Type B pancreatic cell (in vitro differentiated cells): ENCODE measurements around the gene KTN1. TPM values are rescaled to one million over a fixed set of nuclear protein-coding genes. Genes with fewer than 3 reads are reported as not detected.

Experiments
- DNase-seq: peaks from one replicate; pipeline ENCODE4 v3.0.0; 2021; ENCODE audit warnings: mixed read lengths; ENCODE audit not compliant: unreplicated experiment; ENCODE audit errors: extremely low spot score
- H3K27ac Mint-ChIP-seq: 2 replicates; pipeline ENCODE4 v1.8.0; 2021; ENCODE audit warnings: mild to moderate bottlenecking, mixed read lengths
- H3K27me3 Mint-ChIP-seq: 2 replicates; pipeline ENCODE4 v1.8.0; 2021; ENCODE audit warnings: mixed read lengths
- H3K36me3 Mint-ChIP-seq: 2 replicates; pipeline ENCODE4 v1.8.0; 2021; ENCODE audit warnings: mixed read lengths
- H3K4me1 Mint-ChIP-seq: one replicate; pipeline ENCODE4 v1.8.0; 2021; ENCODE audit warnings: mixed read lengths; ENCODE audit not compliant: unreplicated experiment
- H3K4me3 Mint-ChIP-seq: 2 replicates; pipeline ENCODE4 v1.8.0; 2021; ENCODE audit warnings: mild to moderate bottlenecking, mixed read lengths
- H3K9me3 Mint-ChIP-seq: 2 replicates; pipeline ENCODE4 v1.8.0; 2021; ENCODE audit warnings: mixed read lengths
- CTCF ChIP-seq: fragments of 200-600 bp; sonication (generic); conservative IDR thresholded peaks from 2 replicates; pipeline ENCODE4 v1.5.0; 2021; ENCODE audit warnings: antibody characterized with exemption, mild to moderate bottlenecking
- total RNA-seq: library from RNA; stranded (reverse); gene quantifications from 2 replicates; pipeline ENCODE4 v1.2.1, GENCODE V29; 2021; ENCODE audit warnings: low replicate concordance

Gene KTN1
- total RNA-seq, 1 donor from 2014 or later = 105 TPM

GRCh38 chr14:55693904-55694303, 113.9 kb downstream of the KTN1 start:
- Mint-ChIP-seq H3K4me1 (peaks cover 10% of the 10 kb centered on the region), H3K4me3 (no peak overlapping the region), H3K9me3 (no peaks in the 10 kb centered on the region), H3K27ac (no peak overlapping the region), H3K27me3 (no peaks in the 10 kb centered on the region), H3K36me3 (no peaks in the 10 kb centered on the region)
- no peak for DNase-seq
- no peak for TF ChIP-seq CTCF

- H3K27ac Mint-ChIP-seq = peak overlapping the region; percentile 37
Observed at GRCh38 chr14:55697414-55697861, 117.4 kb downstream of the KTN1 start.

GRCh38 chr14:55698051-55698450, 118.0 kb downstream of the KTN1 start:
- no peaks in the 10 kb centered on the region for H3K27me3 Mint-ChIP-seq
- no peak for TF ChIP-seq CTCF
- H3K27ac Mint-ChIP-seq = peak overlapping the region; percentile 37
- no peak overlapping the region for H3K4me3 Mint-ChIP-seq
- no peaks in the 10 kb centered on the region for H3K9me3 Mint-ChIP-seq
- no peak for DNase-seq
- peaks cover 6% of the 10 kb centered on the region for H3K4me1 Mint-ChIP-seq
- no peaks in the 10 kb centered on the region for H3K36me3 Mint-ChIP-seq

More at GRCh38 chr14:55697414-55697861, 117.4 kb downstream of the KTN1 start:
- Mint-ChIP-seq H3K9me3 (no peaks in the 10 kb centered on the region), H3K4me1 (peaks cover 6% of the 10 kb centered on the region), H3K36me3 (no peaks in the 10 kb centered on the region), H3K4me3 (no peak overlapping the region), H3K27me3 (no peaks in the 10 kb centered on the region)
- no peak for DNase-seq
- no peak for TF ChIP-seq CTCF

GRCh38 chr14:55699131-55700057, 119.4 kb downstream of the KTN1 start:
- H3K27me3 Mint-ChIP-seq = no peaks in the 10 kb centered on the region
- H3K4me3 Mint-ChIP-seq = no peak overlapping the region
- DNase-seq = no peak
- no peaks in the 10 kb centered on the region for H3K9me3 Mint-ChIP-seq
- TF ChIP-seq CTCF = no peak
- no peak overlapping the region for H3K27ac Mint-ChIP-seq
- H3K36me3 Mint-ChIP-seq = no peaks in the 10 kb centered on the region
- no peaks in the 10 kb centered on the region for H3K4me1 Mint-ChIP-seq

GRCh38 chr14:55701638-55702037, 121.6 kb downstream of the KTN1 start:
- no peak for TF ChIP-seq CTCF
- DNase-seq = no peak
- no peaks in the 10 kb centered on the region for H3K9me3 Mint-ChIP-seq
- H3K27ac Mint-ChIP-seq = no peak overlapping the region
- no peaks in the 10 kb centered on the region for H3K4me1 Mint-ChIP-seq
- H3K36me3 Mint-ChIP-seq = no peaks in the 10 kb centered on the region
- no peak overlapping the region for H3K4me3 Mint-ChIP-seq
- H3K27me3 Mint-ChIP-seq = no peaks in the 10 kb centered on the region
